K562 (cell line): Measurements from ENCODE around the gene ANKH. TPM values are rescaled to one million over a fixed set of nuclear protein-coding genes. Genes with fewer than 3 reads are reported as not detected.

Source experiments
- microRNA-seq: library from miRNA; unstranded; fragments of <30 nt; microRNA quantifications from one replicate; pipeline ENCODE4, GENCODE V29; 2018; ENCODE audit warnings: borderline microRNAs expressed
- polyA plus RNA-seq, 8 experiments: library from polyadenylated mRNA; depleted of rRNA in 4 of 8; stranded (reverse) in 5 of 8; unstranded in 3 of 8; fragments of >200 nt; fragmentation: Nextera tagmentation in 2 of 8; fragmentation: Illumina TruSeq in 1 of 8; extraction: Ambion mirVana in 2 of 8; extraction: Trizol in 1 of 8; gene quantifications; 2 replicates each; pipeline versions ENCODE4 v1.2.1 to v1.2.3, GENCODE V29; 2011 to 2014; ENCODE audit warnings: inconsistent platforms in 1 of 8, missing spikeins in 1 of 8
- small RNA-seq: library from RNA; depleted of rRNA; stranded (forward); fragments of <200 nt; gene quantifications from one replicate; pipeline ENCODE3, GENCODE V24; 2014
- total RNA-seq, 7 experiments: library from RNA; depleted of rRNA in 6 of 7; stranded (reverse); fragments of >200 nt in 6 of 7; fragmentation: Illumina TruSeq in 2 of 7; extraction: Trizol in 2 of 7; gene quantifications; 2 replicates each; pipeline versions ENCODE4 v1.2.1 to v1.2.3, GENCODE V29; 2011 to 2021; ENCODE audit warnings: low replicate concordance in 1 of 7

Gene ANKH
- total and polyA plus RNA-seq, 9 of the 15 experiments (the other 6 are each of a cell fraction or from before 2014, with no cell fraction given): 0.79 to 12.2 (median 4.5) TPM

Small RNAs within 50 kb of the gene (microRNA-seq; reads per million reads assigned to microRNA genes)
- not detected for gene MIR4637

Small RNAs within 50 kb of the gene (small RNA-seq; reads per million reads assigned to genes)
- gene HNRNPKP5 (not detected), gene MIR4637 (not detected)

Other genes with a start within 250 kb of the ANKH start
- gene OTULIN, start 207.1 kb downstream of the ANKH start, total RNA-seq (2014; rRNA removed): 28.6 and 31.4 TPM in 2 replicates
- gene OTULIN, start 207.1 kb downstream of the ANKH start, total RNA-seq (2014; rRNA removed; fragmentation: Illumina TruSeq; extraction: Trizol): 21.5 and 24.6 TPM in 2 replicates
- 20.1 and 20.5 TPM in 2 replicates for gene OTULIN, start 207.1 kb downstream of the ANKH start, total RNA-seq (2015; rRNA removed; fragmentation: Illumina TruSeq; extraction: Trizol)
- gene OTULIN, start 207.1 kb downstream of the ANKH start, total RNA-seq (2021): 33.6 and 34.7 TPM in 2 replicates
- gene OTULIN, start 207.1 kb downstream of the ANKH start, polyA plus RNA-seq (2011; rRNA removed): 17.8 and 20.4 TPM in 2 replicates
- 12.3 and 13.3 TPM in 2 replicates for gene OTULIN, start 207.1 kb downstream of the ANKH start, polyA plus RNA-seq (2014; fragmentation: Illumina TruSeq; extraction: Trizol)
- gene OTULIN, start 207.1 kb downstream of the ANKH start, polyA plus RNA-seq (2014; fragmentation: Nextera tagmentation; extraction: Ambion mirVana): 1 to 10 TPM; 3.3 to 3.5 TPM
- gene OTULIN, start 207.1 kb downstream of the ANKH start, polyA plus RNA-seq (2014; rRNA removed): 12.4 and 16.2 TPM in 2 replicates